Measurements from ENCODE around the gene JAM3. TPM values are rescaled to one million over a fixed set of nuclear protein-coding genes. Genes with fewer than 3 reads are reported as not detected.
A peak's percentile ranks its signal among the peaks of the same experiment; 100 is the strongest.

Gene JAM3
- total and polyA plus RNA-seq, 9 of the 15 experiments (the other 6 are each of a cell fraction or from before 2014, with no cell fraction given), result 0.22 to 0.76 (median 0.40) TPM

GRCh38 chr11:134068829-134069425, at the start of gene JAM3 (continued):
- TF ChIP-seq ZNF398 (CRISPR knock-in tag; IDR thresholded peaks at IDR 0.05), result no peak
- TF ChIP-seq STAT5A (IDR thresholded peaks at IDR 0.05; ENCODE audit: borderline replicate concordance, low read length), result no peak
- TF ChIP-seq CEBPZ (IDR thresholded peaks at IDR 0.05; ENCODE audit: borderline replicate concordance, low read depth, low read length), result no peak
- peak; percentile 32 to 96; a peak in 3 of 4 replicates for TF ChIP-seq RCOR1 (IDR thresholded peaks at IDR 0.05; ENCODE audit: borderline replicate concordance in 1 of 2, low read depth in 2 of 2, low read length in 2 of 2)
- no peak for TF ChIP-seq NUFIP1 (IDR thresholded peaks at IDR 0.05; ENCODE audit: partially characterized antibody)
- TF ChIP-seq ZNF707 (CRISPR knock-in tag; conservative IDR thresholded peaks at IDR 0.05), result no peak
- no peak for TF ChIP-seq MXD1 (CRISPR knock-in tag; IDR thresholded peaks at IDR 0.05; ENCODE audit: borderline replicate concordance, poor library complexity, severe bottlenecking)
- TF ChIP-seq ZNF57 (CRISPR knock-in tag; IDR thresholded peaks at IDR 0.05), result no peak
- peak; percentile 56; the same call in 1 of the 2 replicates for TF ChIP-seq ZBTB2 (IDR thresholded peaks at IDR 0.05)
- no peak for TF ChIP-seq ZBTB5 (IDR thresholded peaks at IDR 0.05)
- no peak for TF ChIP-seq ZNF124 (CRISPR knock-in tag; IDR thresholded peaks at IDR 0.05)
- no peak for TF ChIP-seq ZSCAN29 (IDR thresholded peaks at IDR 0.05)
- TF ChIP-seq TBL1XR1 (IDR thresholded peaks at IDR 0.05; ENCODE audit: low read length in 2 of 2), result no peak
- TF ChIP-seq ARHGAP35 (IDR thresholded peaks at IDR 0.05; ENCODE audit: partially characterized antibody), result no peak
- TF ChIP-seq YY1 (IDR thresholded peaks at IDR 0.05; ENCODE audit: borderline replicate concordance in 1 of 3, control insufficient read depth in 1 of 3, extremely low read depth in 1 of 3, insufficient read depth in 3 of 3, insufficient read length in 1 of 3, insufficient replicate concordance in 2 of 3, low read depth in 1 of 3, low read length in 2 of 3), result peak in 2 of 3 experiments; percentile 40 to 70
- TF ChIP-seq ZNF316 (IDR thresholded peaks at IDR 0.05), result no peak
- no peak for TF ChIP-seq NONO (IDR thresholded peaks at IDR 0.05; ENCODE audit: low read depth in 2 of 2, low read length in 1 of 2)
- no peak for TF ChIP-seq KLF13 (tag; IDR thresholded peaks at IDR 0.05; ENCODE audit: borderline replicate concordance, low read depth)
